HEK293T (cell line): ENCODE measurements around the gene ZNF331.

Source experiments
- ARNT ChIP-seq: fragments of 450-650 bp; IDR thresholded peaks from 2 replicates; pipeline ENCODE4 v1.6.1; 2017; ENCODE audit warnings: mild to moderate bottlenecking
- BHLHE40 ChIP-seq: fragments of 450-650 bp; IDR thresholded peaks from 2 replicates; pipeline ENCODE4 v1.6.1; 2016; ENCODE audit warnings: mild to moderate bottlenecking, moderate library complexity, borderline replicate concordance
- CTBP1 ChIP-seq: fragments of 450-650 bp; IDR thresholded peaks from 2 replicates; pipeline ENCODE4 v1.6.1; 2016; ENCODE audit warnings: borderline replicate concordance
- ELF4 ChIP-seq: fragments of 450-650 bp; IDR thresholded peaks from 2 replicates; pipeline ENCODE4 v1.6.1; 2017; ENCODE audit warnings: antibody characterized with exemption
- FOXA1 ChIP-seq: fragments of 450-650 bp; IDR thresholded peaks from 2 replicates; pipeline ENCODE4 v1.6.1; 2016; ENCODE audit warnings: mild to moderate bottlenecking
- FOXK2 ChIP-seq: fragments of 450-650 bp; IDR thresholded peaks from 2 replicates; pipeline ENCODE4 v1.6.1; 2016; ENCODE audit warnings: mild to moderate bottlenecking
- FOXM1 ChIP-seq: fragments of 450-650 bp; IDR thresholded peaks from 2 replicates; pipeline ENCODE4 v1.6.1; 2017; ENCODE audit warnings: mild to moderate bottlenecking, borderline replicate concordance
- HDGF ChIP-seq: fragments of 450-650 bp; IDR thresholded peaks from 2 replicates; pipeline ENCODE4 v1.6.1; 2017; ENCODE audit warnings: antibody characterized with exemption, borderline replicate concordance
- L3MBTL2 ChIP-seq: fragments of 450-650 bp; conservative IDR thresholded peaks from 2 replicates; pipeline ENCODE4 v1.6.1; 2016; ENCODE audit warnings: mild to moderate bottlenecking
- SP1 ChIP-seq: fragments of 450-650 bp; IDR thresholded peaks from 2 replicates; pipeline ENCODE4 v1.6.1; 2017
- SUZ12 ChIP-seq: fragments of 450-650 bp; IDR thresholded peaks from 2 replicates; pipeline ENCODE4 v1.6.1; 2016; ENCODE audit warnings: mild to moderate bottlenecking
- TARDBP ChIP-seq: fragments of 450-650 bp; IDR thresholded peaks from 2 replicates; pipeline ENCODE4 v1.6.1; 2016
- ZNF384 ChIP-seq: fragments of 450-650 bp; IDR thresholded peaks from 2 replicates; pipeline ENCODE4 v1.6.1; 2016

- TF ChIP-seq ELF4 (no peak), TARDBP (no peak), SP1 (no peak), FOXM1 (no peak), SUZ12 (no peak), BHLHE40 (no peak), ARNT (no peak), L3MBTL2 (no peak), FOXA1 (no peak), FOXK2 (no peak), HDGF (no peak), ZNF384 (no peak), CTBP1 (no peak)
Observed at GRCh38 chr19:53552001-53552721, 14.2 kb downstream of the ZNF331 start.
